GM19238 (cell line): ENCODE data around the gene BZW1.

Experiments
- DNase-seq: peaks from one replicate; pipeline ENCODE4 v3.0.0; 2011; ENCODE audit warnings: low spot score; ENCODE audit not compliant: insufficient read length

Gene BZW1

GRCh38 chr2:200873560-200873959, 61.9 kb downstream of the BZW1 start:
- no peak for DNase-seq
